Measurements from ENCODE around the gene SUFU. TPM values are rescaled to one million over a fixed set of nuclear protein-coding genes. Genes with fewer than 3 reads are reported as not detected.

The SUFU gene
- total and polyA plus RNA-seq, 2 of the 4 experiments (the other 2 are of a cell fraction), result 2.2 to 11.0 TPM

GRCh38 chr10:102676534-102677315, 173.0 kb downstream of the SUFU start (continued):
- no peak for TF ChIP-seq MXI1 (IDR thresholded peaks at IDR 0.05; ENCODE audit: borderline replicate concordance, low read depth, low read length)
- TF ChIP-seq SMC3 (IDR thresholded peaks at IDR 0.05; ENCODE audit: low read depth, low read length), result no peak
- TF ChIP-seq POLR2A (IDR thresholded peaks at IDR 0.05; ENCODE audit: low read depth, low read length), result no peak

- intact Hi-C loops (cut with micrococcal nuclease), result loop anchor here (2.0 kb wide), 2 partner anchors 31 to 35 kb away; no protein-coding TSS in a partner anchor
- peak overlapping the region; percentile 89 for H4K5ac ChIP-seq (ENCODE audit: low read depth, low read length)
- in situ Hi-C loops (cut with MboI; ENCODE audit: low sequenced_read_pairs), result no loop called here
- H3K14ac ChIP-seq (replicated peaks; ENCODE audit: low read depth, low read length), result peak overlapping the region; percentile 78
- H2BK15ac ChIP-seq (ENCODE audit: low read depth, low read length), result peak overlapping the region; percentile 79; the same call in 2 of the 3 replicates
- peak overlapping the region; percentile 85 for H2BK120ac ChIP-seq (ENCODE audit: low read depth, low read length)
- no peaks in the 10 kb centered on the region for H3K9me3 ChIP-seq (ENCODE audit: control insufficient read depth, insufficient read depth, low read length)
- 47% methylated on average over 4 of the region's 9 CpGs; no CpG with 5 or more reads in 1 of the 2 experiments for WGBS, 2 experiments (ENCODE audit: extremely low coverage in 2 of 2, insufficient read length in 1 of 2)
- peaks cover 49% of the 10 kb centered on the region for H3K4me1 ChIP-seq (ENCODE audit: control insufficient read depth, insufficient read depth, low read length)
- no peaks in the 10 kb centered on the region for H3K27me3 ChIP-seq (ENCODE audit: control insufficient read depth, insufficient read depth, low read length)
- H3K79me1 ChIP-seq (ENCODE audit: low read depth in 1 of 2, low read length in 2 of 2), result peaks cover 9 to 53% of the 10 kb centered on the region in 2 experiments; a peak in 3 of 4 replicates
- peak overlapping the region; percentile 22 to 83 for H4K8ac ChIP-seq (ENCODE audit: low read depth in 2 of 2, low read length in 2 of 2)
- dilution Hi-C loops (cut with HindIII; ENCODE audit: low sequenced_read_pairs, unreplicated experiment), result no loop called here
- H3K9me1 ChIP-seq (ENCODE audit: insufficient read depth, low read length), result peaks cover 27% of the 10 kb centered on the region
- peak overlapping the region; percentile 97 for H2BK5ac ChIP-seq (ENCODE audit: low read depth, low read length, poor library complexity, severe bottlenecking)
- ChIA-PET CTCF (interaction anchor here (0.7 to 2.9 kb wide), 6 partner anchors 11 to 42 kb away, joined by 3 to 14 read pairs (median 4); partner anchors contain the start of genes ARL3 and SFXN2), POLR2A (ENCODE audit: unreplicated experiment) (no interaction called here)
- peak overlapping the region; percentile 73 for H2AK9ac ChIP-seq (replicated peaks; ENCODE audit: low read depth, low read length, poor library complexity)
- peak overlapping the region; percentile 82 for H3K23ac ChIP-seq (ENCODE audit: low read depth, low read length)
- peak overlapping the region; percentile 76 for H3K4me2 ChIP-seq (ENCODE audit: low read depth, low read length)
- peak overlapping the region; percentile 99 for H3K27ac ChIP-seq (ENCODE audit: insufficient read depth, low read length)
- peak overlapping the region; percentile 84 for H2BK20ac ChIP-seq (ENCODE audit: low read depth, low read length)
- peak overlapping the region; percentile 73 for H3K9ac ChIP-seq (ENCODE audit: low read depth, low read length)
- peak overlapping the region; percentile 66 for H3K4ac ChIP-seq (ENCODE audit: low read depth, low read length)
- H3K4me3 ChIP-seq (ENCODE audit: insufficient read depth, low read depth, low read length), result no peak overlapping the region
- peak overlapping the region; percentile 86 for H3K18ac ChIP-seq (ENCODE audit: low read depth, low read length)
- DNase-seq (no peak), ATAC-seq (ENCODE audit: low read depth) (no peak)
- peak overlapping the region; percentile 83 for H2AK5ac ChIP-seq (ENCODE audit: low read depth, low read length)
- peaks cover 9% of the 10 kb centered on the region; the same call in 1 of the 2 replicates for H3K36me3 ChIP-seq (ENCODE audit: control insufficient read depth, insufficient read depth, low read length)
- H2AFZ ChIP-seq (replicated peaks; ENCODE audit: low read length, poor library complexity), result peak overlapping the region; percentile 33
- H3K56ac ChIP-seq (ENCODE audit: extremely low read depth, insufficient read depth, low read length), result peak overlapping the region; percentile 78; the same call in 1 of the 2 replicates
- H4K20me1 ChIP-seq (ENCODE audit: insufficient read depth, low read length), result no peaks in the 10 kb centered on the region
- BruUV-seq (replicated peaks), result no TSS peak
- H4K91ac ChIP-seq (ENCODE audit: insufficient read depth, low read depth, low read length), result peak overlapping the region; percentile 83
- no peak for TF ChIP-seq MAZ (IDR thresholded peaks at IDR 0.05; ENCODE audit: borderline replicate concordance, low read depth, low read length)
- TF ChIP-seq, protein P1, sequence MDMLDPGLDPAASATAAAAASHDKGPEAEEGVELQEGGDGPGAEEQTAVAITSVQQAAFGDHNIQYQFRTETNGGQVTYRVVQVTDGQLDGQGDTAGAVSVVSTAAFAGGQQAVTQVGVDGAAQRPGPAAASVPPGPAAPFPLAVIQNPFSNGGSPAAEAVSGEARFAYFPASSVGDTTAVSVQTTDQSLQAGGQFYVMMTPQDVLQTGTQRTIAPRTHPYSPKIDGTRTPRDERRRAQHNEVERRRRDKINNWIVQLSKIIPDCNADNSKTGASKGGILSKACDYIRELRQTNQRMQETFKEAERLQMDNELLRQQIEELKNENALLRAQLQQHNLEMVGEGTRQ (IDR thresholded peaks at IDR 0.05; ENCODE audit: low read depth, low read length), result no peak
- TF ChIP-seq ELK1 (IDR thresholded peaks at IDR 0.05; ENCODE audit: borderline replicate concordance, low read depth, low read length), result no peak
- TF ChIP-seq CEBPB (IDR thresholded peaks at IDR 0.05; ENCODE audit: low read depth, low read length), result no peak
- no peak for TF ChIP-seq SMC3 (IDR thresholded peaks at IDR 0.05; ENCODE audit: low read depth, low read length)
- TF ChIP-seq CHD1 (IDR thresholded peaks at IDR 0.05; ENCODE audit: low read depth, low read length), result no peak
- TF ChIP-seq, protein P2, sequence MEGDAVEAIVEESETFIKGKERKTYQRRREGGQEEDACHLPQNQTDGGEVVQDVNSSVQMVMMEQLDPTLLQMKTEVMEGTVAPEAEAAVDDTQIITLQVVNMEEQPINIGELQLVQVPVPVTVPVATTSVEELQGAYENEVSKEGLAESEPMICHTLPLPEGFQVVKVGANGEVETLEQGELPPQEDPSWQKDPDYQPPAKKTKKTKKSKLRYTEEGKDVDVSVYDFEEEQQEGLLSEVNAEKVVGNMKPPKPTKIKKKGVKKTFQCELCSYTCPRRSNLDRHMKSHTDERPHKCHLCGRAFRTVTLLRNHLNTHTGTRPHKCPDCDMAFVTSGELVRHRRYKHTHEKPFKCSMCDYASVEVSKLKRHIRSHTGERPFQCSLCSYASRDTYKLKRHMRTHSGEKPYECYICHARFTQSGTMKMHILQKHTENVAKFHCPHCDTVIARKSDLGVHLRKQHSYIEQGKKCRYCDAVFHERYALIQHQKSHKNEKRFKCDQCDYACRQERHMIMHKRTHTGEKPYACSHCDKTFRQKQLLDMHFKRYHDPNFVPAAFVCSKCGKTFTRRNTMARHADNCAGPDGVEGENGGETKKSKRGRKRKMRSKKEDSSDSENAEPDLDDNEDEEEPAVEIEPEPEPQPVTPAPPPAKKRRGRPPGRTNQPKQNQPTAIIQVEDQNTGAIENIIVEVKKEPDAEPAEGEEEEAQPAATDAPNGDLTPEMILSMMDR (conservative IDR thresholded peaks at IDR 0.05; ENCODE audit: low read depth, low read length), result no peak
- TF ChIP-seq RAD21 (IDR thresholded peaks at IDR 0.05; ENCODE audit: low read length), result no peak
Observed at GRCh38 chr10:102677331-102678067, 173.7 kb downstream of the SUFU start.

Data from IMR-90 (cell line).